Left kidney (tissue), 2 donors: Measurements from ENCODE around the gene TTC34. TPM values are rescaled to one million over a fixed set of nuclear protein-coding genes. Genes with fewer than 3 reads are reported as not detected.
A peak's percentile ranks its signal among the peaks of the same experiment; 100 is the strongest.
"Not testable (repeated sequence)": the region's sequence is repeated elsewhere in the genome, so short reads cannot be mapped to it uniquely, and the experiment has no call there.

Source experiments
- DNase-seq: peaks from one replicate; pipeline ENCODE4 v3.0.0-alpha.2; 2013
- polyA plus RNA-seq: library from polyadenylated mRNA; unstranded; fragments of 120-200 nt; gene quantifications from one replicate; pipeline ENCODE4 v1.2.1, GENCODE V29; 2013; ENCODE audit not compliant: insufficient read length

TTC34 gene
- polyA plus RNA-seq, 1 donor: 1.3 TPM

DNA sequence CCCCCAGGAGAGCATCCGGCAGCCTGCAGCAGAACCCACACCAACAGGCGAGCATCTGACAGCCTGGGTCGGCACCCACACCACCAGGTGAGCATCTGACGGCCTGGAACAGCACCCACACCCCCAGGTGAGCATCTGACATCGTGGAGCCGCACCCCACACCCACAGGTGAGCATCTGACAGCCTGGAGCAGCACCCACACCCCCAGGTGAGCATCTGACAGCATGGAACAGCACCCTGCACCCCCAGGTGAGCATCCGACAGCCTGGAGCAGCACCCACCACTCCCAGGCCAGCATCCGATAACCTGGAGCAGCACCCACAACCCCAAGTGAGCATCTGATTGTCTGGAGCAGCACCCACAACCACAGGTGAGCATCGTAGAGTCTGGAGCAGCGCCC lies 124.8 kb downstream of the TTC34 start:
- not testable (repeated sequence) for DNase-seq

DNA sequence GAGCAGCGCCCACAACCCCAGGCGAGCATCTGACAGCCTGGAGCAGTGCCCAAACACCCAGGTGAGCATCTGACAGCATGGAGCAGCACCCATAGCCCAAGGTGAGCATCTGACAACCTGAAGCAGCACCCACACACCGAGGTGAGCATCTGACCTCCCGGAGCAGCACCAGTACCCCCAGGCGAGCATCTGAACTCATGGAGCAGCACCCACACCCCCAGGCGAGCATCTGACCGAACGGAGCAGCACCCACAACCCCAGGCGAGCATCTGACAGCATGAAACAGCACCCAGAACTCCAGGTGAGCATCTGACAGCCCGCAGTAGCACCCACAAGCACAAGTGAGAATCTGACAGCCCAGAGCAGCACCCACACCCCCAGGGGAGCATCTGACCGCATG lies 129.8 kb downstream of the TTC34 start:
- not testable (repeated sequence) for DNase-seq

DNA sequence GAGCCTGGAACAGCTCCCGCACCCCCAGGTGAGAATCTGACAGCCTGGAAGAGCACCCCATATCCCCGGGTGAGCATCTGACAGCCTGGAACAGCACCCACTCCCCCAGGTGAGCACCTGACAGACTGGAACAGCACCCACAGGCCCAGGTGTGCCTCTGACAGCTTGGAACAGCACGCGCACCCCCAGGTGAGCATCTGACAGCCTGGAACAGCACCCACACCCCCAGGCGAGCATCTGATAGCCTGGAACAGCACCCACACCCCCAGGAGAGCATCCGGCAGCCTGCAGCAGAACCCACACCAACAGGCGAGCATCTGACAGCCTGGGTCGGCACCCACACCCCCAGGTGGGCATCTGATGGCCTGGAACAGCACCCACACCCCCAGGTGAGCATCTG lies 141.7 kb downstream of the TTC34 start:
- not testable (repeated sequence) for DNase-seq

DNA sequence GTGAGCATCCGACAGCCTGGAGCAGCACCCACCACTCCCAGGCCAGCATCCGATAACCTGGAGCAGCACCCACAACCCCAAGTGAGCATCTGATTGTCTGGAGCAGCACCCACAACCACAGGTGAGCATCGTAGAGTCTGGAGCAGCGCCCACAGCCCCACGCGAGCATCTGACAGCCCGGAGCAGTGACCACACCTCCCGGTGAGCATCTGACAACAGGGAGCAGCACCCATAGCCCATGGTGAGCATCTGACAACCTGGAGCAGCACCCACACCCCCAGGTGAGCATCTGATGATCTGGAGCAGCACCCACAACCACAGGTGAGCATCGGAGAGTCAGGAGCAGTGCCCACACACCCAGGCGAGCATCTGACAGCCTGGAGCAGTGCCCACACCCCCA lies 143.6 kb downstream of the TTC34 start:
- not testable (repeated sequence) for DNase-seq

DNA sequence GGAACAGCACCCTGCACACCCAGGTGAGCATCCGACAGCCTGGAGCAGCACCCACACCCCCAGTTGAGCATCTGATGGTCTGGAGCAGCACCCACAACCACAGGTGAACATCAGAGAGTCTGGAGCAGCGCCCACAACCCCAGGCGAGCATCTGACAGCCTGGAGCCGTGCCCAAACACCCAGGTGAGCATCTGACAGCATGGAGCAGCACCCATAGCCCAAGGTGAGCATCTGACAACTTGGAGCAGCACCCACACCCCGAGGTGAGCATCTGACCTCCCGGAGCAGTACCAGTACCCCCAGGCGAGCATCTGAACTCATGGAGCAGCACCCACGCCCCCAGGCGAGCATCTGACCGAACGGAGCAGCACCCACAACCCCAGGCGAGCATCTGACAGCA lies 144.4 kb downstream of the TTC34 start:
- not testable (repeated sequence) for DNase-seq

DNA sequence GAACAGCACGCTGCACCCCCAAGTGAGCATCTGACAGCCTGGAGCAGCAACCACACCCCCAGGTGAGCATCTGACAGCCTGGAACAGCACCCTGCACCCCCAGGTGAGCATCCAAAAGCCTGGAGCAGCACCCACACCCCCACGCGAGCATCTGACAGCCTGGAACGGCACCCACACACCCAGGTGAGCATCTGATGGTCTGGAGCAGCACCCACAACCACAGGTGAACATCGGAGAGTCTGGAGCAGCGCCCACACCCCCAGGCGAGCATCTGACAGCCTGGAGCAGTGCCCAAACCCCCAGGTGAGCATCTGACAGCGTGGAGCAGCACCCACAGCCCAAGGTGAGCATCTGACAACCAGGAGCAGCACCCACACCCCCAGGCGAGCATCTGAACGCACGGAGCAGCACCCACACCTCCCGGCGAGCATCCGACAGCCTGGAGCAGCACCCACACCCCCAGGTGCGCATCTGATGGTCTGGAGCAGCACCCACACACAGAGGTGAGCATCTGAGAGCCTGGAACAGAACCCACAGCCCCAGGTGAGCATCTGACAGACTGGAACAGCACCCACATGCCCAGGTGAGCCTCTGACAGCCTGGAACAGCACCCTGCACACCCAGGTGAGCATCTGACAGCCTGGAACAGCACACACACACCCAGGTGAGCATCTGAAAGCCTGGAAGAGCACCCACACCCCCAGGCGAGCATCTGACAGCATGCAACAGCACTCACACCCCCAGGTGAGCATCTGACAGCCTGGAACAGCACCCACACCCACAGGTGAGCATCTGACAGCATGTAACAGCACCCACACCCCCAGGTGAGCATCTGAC lies 145.7 kb downstream of the TTC34 start:
- DNase-seq: not testable (repeated sequence)

DNA sequence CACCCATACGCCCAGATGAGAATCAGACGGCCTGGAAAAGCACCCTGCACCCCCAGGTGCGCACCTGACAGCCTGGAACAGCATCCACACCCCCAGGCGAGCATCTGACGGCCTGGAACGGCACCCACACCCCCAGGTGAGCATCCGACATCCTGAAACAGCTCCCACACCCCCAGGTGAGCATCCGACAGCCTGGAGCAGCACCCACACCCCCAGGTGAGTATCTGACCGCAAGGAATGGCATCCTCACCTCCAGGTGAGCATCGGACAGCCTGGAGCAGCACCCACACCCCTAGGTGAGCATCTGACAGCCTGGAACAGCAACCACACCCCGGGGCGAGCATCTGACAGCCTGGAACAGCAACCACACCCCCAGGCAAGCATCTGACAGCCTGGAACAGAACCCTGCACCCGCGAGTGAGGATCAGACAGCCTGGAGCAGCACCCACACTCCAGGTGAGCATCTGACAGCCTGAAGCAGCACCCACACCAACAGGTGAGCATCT lies 147.0 kb downstream of the TTC34 start:
- DNase-seq: not testable (repeated sequence)

DNA sequence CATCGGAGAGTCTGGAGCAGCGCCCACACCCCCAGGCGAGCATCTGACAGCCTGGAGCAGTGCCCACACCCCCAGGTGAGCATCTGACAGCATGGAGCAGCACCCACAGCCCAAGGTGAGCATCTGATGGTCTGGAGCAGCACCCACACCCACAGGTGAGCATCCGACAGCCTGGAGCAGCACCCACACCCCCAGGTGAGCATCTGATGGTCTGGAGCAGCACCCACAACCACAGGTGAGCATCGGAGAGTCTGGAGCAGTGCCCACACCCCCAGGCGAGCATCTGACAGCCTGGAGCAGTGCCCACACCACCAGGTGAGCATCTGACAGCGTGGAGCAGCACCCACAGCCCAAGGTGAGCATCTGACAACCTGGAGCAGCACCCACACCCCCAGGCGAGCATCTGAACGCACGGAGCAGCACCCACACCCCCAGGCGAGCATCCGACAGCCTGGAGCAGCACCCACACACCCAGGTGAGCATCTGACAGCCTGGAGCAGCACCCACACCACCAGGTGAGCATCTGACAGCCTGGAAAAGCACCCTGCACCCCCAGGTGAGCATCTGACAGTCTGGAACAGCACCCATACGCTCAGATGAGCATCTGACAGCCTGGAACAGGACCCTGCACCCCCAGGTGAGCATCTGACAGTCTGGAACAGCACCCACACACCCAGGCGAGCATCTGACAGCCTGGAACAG lies 147.6 kb downstream of the TTC34 start:
- not testable (repeated sequence) for DNase-seq

DNA sequence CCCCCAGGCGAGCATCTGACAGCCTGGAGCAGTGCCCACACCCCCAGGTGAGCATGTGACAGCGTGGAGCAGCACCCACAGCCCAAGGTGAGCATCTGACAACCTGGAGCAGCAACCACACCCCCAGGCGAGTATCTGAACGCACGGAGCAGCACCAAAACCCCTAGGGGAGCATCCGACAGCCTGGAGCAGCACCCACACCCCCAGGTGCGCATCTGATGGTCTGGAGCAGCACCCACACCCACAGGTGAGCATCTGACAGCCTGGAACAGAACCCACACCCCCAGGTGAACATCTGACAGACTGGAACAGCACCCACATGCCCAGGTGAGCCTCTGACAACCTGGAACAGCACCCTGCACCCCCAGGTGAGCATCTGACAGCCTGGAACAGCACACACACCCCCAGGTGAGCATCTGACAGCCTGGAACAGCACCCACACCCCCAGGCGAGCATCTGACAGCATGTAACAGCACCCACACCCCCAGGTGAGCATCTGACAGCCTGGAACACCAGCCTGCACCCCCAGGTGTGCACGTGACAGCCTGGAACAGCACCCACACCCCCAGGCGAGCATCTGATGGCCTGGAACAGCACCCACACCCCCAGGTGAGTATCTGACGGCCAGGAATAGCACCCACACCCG lies 148.4 kb downstream of the TTC34 start:
- not testable (repeated sequence) for DNase-seq

DNA sequence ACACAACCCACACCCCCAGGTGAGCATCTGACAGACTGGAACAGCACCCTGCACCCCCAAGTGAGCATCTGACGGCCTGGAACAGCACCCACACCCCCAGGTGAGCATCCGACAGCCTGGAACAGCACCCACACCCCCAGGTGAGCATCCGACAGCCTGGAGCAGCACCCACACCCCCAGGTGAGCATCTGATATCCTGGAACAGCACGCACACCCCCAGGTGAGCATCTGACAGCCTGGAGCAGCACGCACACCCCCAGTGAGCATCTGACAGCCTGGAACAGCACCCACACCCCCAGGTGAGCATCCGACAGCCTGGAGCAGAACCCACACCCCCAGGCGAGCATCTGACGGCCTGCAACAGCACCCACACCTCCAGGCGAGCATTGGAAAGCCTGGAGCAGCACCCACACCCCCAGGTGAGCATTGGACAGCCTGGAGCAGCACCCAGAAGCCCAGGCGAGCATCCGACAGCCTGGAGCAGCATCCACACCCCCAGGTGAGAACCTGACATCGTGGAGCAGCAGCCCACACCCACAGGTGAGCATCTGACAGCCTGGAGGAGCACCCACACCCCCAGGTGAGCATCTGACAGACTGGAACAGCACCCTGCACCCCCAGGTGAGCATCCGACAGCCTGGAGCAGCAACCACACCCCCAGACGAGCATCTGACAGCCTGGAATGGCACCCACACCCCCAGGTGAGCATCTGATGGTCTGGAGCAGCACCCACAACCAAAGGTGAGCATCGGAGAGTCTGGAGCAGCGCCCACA lies 149.2 kb downstream of the TTC34 start:
- DNase-seq: not testable (repeated sequence)

DNA sequence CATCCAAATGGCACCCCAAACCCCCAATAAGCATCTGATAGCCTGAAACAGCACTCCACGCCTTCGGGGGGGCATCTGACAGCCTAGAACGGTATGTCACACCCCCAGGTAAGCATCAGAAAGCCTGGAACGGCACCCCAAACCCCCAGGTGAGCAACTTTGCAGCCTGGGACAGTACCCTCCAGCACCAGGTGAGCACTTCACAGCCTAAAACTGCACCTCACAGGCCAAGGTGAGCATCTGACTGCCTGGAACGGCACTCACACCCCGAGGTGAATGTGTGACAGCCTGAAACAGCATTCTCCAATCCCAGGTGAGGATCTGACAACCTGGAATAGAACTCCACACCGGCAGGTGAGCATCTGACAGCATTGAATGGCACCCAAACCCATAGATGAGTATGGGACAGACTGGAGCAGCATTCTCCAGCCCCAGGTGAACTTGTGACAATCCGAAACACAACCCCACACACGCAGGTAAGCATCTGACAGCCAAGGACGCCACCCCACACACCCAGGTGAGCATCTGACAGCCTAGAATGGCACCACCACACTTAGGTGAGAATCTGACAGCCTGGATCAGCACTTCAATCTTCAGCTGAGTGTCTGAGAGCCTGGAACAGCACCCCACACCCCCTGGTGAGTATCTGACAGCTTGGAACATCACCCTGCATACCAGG lies 150.4 kb downstream of the TTC34 start:
- DNase-seq: no peak

DNA sequence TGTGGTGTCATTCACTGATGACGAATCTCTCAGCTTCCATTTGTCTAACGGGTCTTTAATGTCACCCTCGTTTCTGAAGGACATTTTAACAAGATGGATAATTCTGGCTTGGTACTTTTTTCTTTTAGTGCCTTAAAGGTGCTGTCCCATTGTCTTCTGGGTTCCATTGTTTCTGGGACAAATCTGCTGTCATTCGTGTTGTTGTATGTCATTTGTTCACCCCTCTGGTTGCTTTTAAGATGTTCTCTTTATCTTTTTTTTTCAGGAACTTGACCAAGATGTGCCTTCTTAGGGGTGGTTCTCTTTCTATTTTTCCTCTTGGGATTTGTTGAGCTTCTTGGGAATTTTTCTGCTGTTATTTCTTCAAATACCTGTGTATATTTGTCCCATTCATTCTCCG lies 154.7 kb downstream of the TTC34 start:
- DNase-seq: no peak

DNA sequence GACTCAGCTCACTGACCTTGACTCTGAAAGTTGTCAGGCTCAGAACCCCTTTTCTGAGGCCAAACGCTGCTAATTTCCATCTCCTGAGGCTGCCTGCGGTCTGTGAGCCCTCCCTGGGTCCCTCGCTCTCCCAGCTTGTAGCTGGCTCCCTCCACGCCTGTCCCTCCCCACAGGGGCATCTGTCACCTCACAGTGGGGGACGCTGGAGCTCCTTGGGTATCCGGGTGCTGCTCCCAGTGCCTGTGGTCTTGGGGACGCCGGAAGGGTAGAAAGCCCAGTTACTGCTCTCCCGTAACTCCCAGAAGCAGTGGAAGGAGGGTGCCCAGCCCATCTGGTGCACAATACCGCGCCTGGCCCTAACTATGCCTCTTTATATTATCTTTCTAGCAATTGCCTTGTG lies 155.7 kb downstream of the TTC34 start:
- no peak for DNase-seq

DNA sequence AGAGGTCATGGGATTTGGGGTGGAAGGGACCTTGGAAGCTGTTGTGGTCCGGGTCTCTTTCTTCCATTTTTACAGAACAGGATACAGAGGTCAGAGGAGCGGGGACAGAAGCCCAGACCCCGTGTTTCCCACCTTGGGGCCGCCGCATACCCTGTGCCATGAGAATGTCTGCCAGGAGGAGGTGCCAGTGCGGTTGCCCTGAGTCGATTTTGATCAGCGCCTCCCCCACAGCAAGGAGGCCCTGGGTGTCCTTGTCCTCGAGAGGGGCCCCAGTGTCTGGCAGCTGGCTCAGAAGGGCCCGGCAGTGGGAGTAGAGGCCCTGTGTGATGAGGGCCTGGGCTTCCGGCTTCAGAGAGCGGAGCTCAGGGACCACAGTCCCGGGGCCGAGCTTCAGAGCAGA lies 156.3 kb downstream of the TTC34 start:
- no peak for DNase-seq

DNA sequence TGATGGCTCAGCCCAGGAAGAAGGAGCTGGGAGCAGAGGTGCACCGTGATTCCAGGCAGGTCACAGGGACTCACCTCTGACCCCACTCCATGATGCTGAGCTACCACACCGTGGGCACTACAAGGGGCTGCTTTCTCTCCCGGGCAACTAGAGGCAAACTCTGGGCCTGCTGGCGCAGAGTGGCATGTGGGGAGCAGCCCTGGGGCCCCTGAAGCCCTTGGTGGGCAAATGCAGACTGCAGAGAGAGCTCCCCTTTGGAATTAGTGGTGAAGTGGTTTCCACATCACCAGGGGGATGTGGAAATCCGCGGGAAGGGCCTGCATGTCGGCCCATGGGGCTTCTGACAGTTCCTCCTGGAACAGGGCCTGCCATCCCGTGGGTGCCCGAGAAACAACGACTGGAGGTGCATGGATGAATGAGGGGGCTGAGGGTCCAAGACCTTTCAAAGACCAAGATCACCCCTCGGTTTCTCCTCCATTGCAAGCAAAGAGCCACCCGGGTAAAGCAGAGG lies 156.8 kb downstream of the TTC34 start:
- DNase-seq: no peak

DNA sequence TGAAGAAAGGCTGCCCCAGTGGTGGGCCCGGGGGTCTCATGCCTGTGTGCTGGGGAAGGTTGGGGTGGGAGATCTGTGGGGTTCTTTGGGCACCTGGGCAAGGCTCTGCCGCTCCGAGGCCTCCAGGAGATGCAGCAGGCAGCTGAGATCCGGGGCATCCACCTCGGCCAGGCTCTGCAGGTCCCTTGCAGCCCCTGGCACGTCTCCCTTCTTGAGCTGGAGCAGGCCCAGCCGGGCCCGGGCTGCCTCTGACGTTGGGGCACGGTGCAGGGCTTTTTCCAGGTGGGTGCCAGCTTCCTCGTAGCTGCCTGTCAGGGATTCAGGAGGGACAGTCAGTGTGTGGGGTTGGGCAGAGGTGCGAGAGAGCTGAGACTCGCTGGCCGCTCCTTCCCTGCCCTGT lies 157.3 kb downstream of the TTC34 start:
- no peak for DNase-seq

DNA sequence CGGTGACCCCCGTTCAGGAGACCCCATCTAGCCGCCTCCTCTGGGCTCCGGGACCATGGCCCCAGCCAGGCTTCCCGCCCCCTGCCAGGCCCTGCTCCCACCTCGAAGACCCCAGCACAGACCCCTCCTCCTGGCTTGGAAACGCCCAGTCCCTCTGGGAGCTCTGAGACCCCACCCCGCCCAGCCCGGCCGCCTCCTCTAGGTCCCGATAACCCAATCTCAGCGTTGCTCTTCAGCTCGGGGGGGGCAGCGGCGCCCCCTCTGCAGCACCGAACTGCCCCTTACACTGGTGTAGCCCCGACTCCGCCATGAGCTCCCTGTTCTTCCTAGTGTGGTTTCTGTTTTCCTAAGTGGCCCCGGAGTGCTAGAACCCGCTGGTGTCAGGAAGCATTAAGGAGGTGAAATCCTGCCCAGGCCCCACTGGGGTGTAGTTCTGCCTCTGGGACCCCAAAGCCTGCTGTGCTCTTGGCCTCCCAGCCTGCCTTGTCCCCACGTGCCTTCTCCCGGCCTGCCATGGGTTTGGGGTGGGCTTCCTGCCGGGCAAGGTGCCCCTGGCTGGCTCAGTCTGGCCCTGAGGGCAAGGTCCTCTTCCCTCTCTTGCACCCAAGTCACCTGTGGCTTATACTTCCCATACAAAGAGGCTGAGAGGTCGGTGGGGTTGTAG lies 157.9 kb downstream of the TTC34 start:
- DNase-seq: no peak

DNA sequence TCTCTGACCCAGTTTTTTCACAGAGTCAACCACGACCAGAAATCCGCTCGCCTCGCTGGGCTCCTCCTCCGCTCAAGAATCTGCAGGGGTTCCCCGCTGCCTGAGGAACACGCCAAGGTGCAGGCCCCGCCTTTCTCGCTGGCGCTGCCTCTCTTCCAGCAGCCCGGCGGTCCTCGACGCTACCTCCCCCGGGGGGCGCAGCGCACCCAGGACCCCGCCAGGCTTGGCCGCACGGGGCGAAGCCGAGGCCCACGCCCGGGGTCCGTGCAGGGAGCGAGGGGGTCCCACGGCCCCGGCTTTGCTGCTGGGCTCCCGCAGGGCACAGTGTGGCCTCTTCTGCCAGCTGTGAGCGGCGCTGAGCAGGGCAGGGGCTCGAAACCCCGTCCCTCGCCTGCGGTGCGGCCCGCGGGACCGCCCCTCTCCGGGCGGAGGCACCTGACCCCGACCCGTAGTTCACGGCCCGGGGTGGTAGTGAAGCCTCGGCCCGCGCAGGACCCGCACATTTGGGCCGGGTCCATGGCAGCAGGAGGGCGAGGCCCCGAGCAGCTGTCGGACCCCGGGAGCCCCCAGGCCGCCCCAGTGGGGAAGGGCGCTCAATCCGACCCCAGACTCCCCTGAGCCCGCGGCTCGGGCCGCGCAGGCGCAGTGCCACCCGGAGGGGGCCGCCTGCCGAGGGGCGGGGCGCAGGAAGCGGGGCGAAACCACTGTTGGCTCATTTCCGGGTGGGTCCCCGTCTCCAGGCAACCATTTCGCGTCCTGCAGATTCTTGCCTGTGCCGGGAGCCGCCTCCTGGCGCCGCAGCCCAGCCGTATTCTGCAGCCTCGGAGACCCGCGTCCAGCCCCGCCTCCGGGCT lies 158.7 kb downstream of the TTC34 start:
- DNase-seq: peak; percentile 94

DNA sequence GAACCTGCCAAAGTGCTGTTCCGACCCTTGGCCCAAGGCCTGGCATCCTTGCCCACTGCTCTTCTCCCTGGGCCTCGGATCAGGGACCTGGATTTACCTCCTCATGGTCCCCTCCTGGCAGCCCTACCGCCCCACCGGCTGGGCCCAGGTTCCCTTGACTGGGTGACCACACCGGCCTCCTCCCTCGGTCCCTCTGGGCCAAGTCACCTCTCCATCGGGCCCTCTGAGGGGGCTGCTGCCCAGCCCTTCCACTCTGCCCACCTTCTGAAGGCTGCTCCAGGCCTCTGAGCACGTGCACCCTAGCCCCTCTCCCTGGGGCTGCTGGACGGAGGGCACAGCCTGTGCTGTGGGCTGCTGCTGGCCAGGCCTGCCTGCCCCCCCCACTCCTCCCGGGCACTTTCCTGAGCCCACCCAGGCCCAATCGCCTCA lies 159.3 kb downstream of the TTC34 start:
- no peak for DNase-seq
